Subcutaneous adipose tissue (tissue), 4 donors: ENCODE results near the gene MCM3. TPM values are rescaled to one million over a fixed set of nuclear protein-coding genes. Genes with fewer than 3 reads are reported as not detected.

Source experiments
- total RNA-seq, 4 donors: library from RNA; depleted of rRNA; stranded (reverse); fragments of >200 nt; gene quantifications; one replicate each; pipeline ENCODE4 v1.1.0, GENCODE V29; 2016
- TF ChIP-seq, protein P1 (sequence below): fragments of 450-650 bp; IDR thresholded peaks from one replicate; pipeline ENCODE4 v1.5.1; 2016; ENCODE audit warnings: low read depth, mild to moderate bottlenecking, control low read depth, antibody characterized with exemption, moderate library complexity

Gene MCM3
- total RNA-seq, 4 donors from 2014 or later, result 22.9 to 30.9 (median 27.6) TPM

DNA sequence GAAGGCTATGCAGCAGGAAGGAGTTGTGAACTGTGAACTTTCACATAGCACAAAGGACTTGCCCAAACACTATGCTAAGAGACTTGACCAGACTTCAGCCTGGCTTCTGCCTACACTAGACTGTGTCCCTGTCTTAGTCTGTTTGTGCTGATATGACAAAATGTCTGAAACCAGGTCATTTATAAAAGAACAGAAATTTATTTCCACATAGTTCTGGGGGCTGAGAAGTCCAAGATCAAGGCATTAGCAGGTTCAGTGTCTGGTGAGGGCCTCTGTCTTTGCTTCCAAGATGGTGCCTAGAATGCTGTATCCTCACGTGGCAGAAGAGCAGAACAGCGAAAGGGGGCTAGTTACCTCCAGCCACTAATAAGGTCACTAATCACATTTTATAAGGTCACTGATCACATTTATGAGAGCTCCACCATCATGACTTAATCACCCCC, 16.0 kb upstream of the MCM3 start:
- TF ChIP-seq, protein P1, sequence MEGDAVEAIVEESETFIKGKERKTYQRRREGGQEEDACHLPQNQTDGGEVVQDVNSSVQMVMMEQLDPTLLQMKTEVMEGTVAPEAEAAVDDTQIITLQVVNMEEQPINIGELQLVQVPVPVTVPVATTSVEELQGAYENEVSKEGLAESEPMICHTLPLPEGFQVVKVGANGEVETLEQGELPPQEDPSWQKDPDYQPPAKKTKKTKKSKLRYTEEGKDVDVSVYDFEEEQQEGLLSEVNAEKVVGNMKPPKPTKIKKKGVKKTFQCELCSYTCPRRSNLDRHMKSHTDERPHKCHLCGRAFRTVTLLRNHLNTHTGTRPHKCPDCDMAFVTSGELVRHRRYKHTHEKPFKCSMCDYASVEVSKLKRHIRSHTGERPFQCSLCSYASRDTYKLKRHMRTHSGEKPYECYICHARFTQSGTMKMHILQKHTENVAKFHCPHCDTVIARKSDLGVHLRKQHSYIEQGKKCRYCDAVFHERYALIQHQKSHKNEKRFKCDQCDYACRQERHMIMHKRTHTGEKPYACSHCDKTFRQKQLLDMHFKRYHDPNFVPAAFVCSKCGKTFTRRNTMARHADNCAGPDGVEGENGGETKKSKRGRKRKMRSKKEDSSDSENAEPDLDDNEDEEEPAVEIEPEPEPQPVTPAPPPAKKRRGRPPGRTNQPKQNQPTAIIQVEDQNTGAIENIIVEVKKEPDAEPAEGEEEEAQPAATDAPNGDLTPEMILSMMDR, result no peak

DNA sequence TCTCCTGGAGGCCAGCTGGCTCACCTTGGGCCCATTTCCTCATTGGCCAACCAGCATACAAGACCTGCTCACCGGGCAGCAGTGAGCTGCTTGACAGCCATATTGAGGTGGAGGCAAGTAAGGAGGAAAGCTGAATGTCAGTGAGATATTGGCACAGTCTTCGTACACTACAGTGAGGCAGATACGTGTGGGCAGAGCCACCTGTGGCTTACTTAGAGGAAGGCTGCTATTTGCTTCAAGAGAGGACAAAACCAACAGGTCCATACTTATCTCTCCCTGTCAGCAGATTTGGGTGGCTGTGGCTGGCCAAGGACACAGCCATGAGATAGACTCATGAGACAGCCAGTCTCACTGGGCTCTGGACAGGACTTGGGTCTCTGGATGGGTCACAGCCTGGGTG, 15.1 kb upstream of the MCM3 start:
- TF ChIP-seq, protein P1, result no peak

DNA sequence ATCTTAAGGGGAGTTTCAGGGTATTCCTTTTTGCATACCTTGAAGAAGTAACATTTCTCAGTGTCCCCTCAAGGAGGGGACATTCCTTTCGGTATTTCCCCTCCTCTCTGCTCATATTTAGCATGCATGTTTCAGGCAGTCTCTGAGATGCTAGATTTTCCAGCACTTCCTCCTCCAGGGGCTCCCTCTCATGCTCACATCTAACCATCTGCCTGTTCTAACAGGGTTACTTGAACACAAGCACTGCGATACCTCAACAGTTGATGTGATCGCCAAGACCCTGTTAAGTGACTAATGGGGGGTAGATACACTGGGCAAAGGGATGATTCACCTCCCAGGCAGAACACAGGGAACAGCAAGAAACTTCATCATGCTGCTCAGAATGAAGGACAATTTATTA, 12.9 kb upstream of the MCM3 start:
- TF ChIP-seq, protein P1, result no peak

DNA sequence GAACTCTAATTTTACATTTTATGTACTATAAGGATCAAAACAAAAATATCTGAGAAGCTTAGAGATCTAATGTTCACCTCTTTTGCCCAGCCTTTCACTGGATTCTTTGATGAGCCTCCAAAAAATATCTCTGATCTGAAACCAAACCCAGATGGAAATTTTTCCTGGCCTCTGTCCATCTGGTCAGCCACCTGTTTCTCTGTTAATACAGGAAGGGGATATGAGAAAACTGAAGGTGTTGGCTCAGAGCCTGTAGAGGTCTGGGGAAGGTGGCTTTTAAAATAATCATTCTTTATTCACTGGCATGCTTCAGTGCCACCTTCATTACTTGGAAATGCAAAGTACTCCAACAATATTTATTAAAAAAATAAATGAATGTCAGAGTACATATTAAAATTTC, 8.5 kb upstream of the MCM3 start:
- TF ChIP-seq, protein P1, result no peak

DNA sequence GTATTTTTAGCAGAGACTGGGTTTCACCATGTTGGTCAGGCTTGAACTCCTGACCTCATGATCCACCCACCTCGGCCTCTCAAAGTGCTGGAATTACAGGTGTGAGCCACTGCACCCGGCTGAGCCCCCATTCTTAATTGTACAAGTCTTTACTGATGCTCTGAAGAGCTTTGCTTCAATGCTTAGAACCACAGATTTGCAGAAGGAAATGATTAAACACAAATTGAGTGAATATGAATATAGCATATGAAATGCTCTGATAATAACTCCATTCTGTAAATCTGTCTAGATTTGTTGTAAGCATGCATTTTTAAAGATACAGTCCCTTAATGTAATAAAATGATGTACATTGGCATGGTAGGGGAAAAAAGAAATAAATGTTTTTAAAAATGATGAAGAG, 4.3 kb upstream of the MCM3 start:
- TF ChIP-seq, protein P1, result no peak

DNA sequence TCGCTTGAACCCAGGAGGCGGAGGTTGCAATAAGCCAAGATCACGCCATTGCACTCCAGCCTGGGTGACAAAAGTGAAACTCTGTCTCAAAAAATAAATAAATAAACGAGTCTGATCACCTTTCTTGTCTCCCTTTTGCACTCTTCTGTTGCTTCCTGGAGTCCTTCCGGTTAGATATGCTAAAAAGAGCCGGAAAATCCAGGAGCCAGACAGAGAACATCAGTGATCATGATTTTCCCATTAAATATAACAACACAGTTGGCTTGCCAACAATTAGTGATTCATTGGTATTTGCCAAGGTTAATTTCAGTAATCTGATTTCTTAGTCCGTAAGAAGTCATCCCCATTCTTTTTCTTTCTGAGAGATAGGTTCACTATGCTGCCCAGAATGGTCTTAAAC, 3.7 kb upstream of the MCM3 start:
- TF ChIP-seq, protein P1, result no peak

DNA sequence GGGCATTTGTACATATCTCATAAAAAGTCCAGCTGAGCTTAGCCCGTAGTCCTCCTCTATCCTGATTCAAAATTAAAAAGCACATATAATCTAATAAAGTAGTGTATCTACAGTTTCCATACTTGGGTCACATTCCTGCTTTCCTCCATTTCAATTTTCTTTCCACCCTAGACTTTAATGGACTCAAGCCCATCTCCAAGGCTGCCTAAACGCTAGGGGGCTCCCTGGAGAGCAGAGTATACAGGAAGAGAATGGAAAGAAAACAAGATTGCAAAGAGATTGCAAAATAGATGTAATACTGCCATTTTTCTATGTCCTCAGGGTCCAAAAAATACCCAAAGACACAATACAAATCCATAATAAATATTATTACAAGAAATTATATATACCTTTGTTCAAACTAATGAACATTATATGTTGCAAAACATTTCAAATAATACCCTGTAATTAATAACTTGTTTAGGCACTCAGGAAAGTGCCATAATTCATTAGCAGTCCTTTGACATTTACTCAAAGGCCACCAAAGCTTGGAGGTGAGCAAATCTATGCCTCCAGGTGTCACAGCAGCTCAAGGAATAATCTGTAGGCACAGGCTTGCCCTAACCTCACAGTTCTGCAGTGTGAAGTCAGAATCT, 2.4 kb upstream of the MCM3 start:
- TF ChIP-seq, protein P1, result no peak
